GM21576 (cell line): ENCODE data around the gene PTGS1.
"Not testable (repeated sequence)": the region's sequence is repeated elsewhere in the genome, so short reads cannot be mapped to it uniquely, and the experiment has no call there.

Experiments used
- ATAC-seq: cut with Tn5 transposase; IDR thresholded peaks from one replicate; pipeline ENCODE4 v1.9.1; 2021; ENCODE audit warnings: mild to moderate bottlenecking, moderate library complexity; ENCODE audit not compliant: unreplicated experiment

The PTGS1 gene

GRCh38 chr9:122370869-122371755 is at the start of gene PTGS1:
Gene PTGS1, plus strand, starts transcription at chr9:122371024. Its CDS starts 61 bp downstream, at chr9:122371085.
- peak; percentile 62 for ATAC-seq

DNA sequence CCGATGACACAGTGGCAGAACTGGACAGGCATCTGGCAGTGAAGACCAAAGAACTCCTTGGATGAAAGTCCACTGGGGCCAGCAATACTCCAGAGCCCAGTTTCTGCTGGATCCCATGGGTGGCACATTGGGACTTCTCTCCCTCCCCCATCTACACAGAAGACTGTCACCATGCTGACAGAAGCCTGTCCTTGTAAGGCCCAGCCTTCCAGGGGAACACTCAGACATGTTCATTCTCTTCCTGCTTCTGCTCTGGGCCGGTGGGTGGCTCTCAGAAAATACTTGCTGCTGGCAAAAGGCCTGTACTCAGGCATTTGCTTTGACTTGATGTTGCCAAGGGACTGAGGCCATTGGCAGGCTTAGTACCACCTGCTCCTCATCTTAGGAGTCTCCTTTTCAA is 48.3 kb upstream of the PTGS1 start:
- ATAC-seq = no peak

DNA sequence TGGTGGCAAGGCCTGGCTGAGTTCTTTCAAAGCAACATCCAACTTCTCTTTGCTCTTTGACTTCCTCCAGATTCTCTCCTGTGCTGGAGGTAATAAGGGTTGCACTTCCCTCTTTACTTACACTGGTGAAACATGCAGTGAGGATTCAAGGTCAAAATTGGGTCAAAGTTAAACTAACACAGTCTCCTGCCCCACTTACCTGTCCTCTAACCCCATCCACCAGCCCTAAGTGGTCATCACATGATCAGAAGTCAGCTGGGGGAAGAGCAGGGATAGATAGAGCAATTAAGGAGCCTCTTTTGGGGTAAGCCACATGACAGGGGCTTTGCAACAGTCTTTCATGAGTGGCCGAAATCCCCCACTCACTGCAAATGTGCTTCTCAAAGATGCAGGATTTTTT is 46.2 kb upstream of the PTGS1 start:
- not testable (repeated sequence) for ATAC-seq

GRCh38 chr9:122325124-122325523 is 45.7 kb upstream of the PTGS1 start:
- no peak for ATAC-seq

- ATAC-seq = no peak
These were observed 43.6 kb upstream of the PTGS1 start for GRCh38 chr9:122327175-122327574.

GRCh38 chr9:122329597-122329996 is 41.2 kb upstream of the PTGS1 start:
- no peak for ATAC-seq

- not testable (repeated sequence) for ATAC-seq
These were observed 40.4 kb upstream of the PTGS1 start for GRCh38 chr9:122330466-122330865.

DNA sequence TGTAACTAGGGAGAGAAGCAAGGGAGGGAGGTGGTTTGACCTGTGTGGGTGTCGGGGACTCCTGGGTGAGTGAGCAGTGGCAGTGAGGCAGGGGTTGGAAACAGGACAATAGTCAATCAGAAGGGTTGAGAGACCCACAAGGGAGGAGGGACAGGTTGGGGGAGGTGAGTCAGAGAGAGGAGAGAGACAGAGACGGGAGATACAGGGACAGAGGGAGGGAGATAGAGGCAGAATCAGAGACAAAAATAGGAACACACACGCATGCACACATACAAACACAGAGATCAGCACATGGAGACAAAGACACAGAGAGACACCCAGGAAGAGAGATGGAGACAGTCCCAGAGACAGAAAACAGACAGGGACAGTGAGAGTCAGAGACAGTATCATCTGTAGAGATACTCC is 39.3 kb upstream of the PTGS1 start:
- no peak for ATAC-seq

- no peak for ATAC-seq
These were observed 38.7 kb upstream of the PTGS1 start for GRCh38 chr9:122332083-122332482.

GRCh38 chr9:122332644-122333043 is 38.2 kb upstream of the PTGS1 start:
- no peak for ATAC-seq

DNA sequence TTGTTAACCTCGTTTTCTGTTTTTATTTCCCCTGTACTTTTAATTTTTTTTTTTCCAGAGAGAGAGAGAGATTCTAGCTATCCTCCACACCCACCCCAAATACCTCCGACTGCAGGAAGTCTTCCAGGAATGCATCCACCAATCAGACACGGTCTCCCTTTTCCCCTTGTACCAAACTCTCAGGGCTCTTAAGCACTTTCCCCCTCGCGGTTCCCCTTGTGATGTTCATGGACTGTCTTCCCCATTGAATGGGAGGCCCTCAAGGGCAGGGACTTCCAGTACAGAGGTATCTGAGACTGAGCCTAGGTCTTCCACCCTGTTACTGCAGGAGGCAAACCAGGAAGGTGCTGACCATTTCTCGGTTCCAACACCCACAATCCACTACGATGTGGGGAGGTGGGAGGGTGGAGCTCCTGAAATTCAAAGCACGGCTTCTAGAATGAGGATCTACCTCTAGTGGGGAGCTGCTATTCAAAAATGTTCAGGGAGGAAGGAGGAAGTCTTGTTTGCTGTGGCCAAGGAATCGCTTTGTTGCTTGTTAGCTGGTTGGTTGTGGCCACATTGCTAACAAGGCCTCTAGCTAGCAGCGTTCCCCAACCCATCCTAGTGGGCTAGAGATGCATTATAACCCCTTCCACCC is 37.5 kb upstream of the PTGS1 start:
- no peak for ATAC-seq

DNA sequence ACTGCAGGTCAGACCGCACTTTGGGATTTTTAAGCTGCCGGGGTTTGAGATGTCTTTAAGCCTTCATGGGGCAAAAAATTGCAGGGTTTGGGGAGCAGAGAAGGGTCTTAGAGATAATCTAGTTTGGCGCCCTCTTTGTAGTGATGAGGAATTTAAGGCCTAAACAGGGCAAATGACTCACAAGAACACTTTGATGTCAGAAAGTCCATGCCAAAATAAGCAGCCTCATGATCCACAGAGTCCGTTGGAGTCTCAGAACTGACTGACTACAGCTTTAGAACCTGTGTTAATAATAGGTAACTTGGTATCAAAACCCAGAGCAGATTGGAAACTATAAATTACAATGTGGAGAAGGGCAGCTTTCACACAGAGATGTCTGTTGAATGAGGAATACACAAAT is 35.9 kb upstream of the PTGS1 start:
- ATAC-seq = no peak

GRCh38 chr9:122336189-122336588 is 34.6 kb upstream of the PTGS1 start:
- ATAC-seq = no peak

- ATAC-seq = no peak
These were observed 33.8 kb upstream of the PTGS1 start for GRCh38 chr9:122336866-122337555.

- ATAC-seq = no peak
These were observed 33.3 kb upstream of the PTGS1 start for GRCh38 chr9:122337556-122337929.

DNA sequence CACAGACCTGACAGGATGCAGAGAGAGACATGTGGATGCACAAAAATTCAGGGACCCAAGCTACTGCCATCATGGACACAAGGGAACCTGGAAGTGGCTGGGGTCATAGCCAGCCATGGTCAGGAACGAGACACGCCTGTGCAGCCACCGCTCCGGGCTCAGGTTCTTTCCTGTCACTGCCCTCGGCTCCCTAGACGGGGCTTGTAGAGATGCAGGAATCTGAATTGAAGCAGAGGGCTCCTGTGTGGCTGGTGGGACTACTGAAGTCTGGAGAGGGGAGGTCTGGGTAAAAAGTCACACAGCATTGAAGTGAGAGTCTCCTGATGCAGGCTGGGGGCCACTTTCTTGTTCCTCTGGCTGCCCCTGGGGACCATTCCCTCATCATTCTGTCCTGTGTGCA is 32.3 kb upstream of the PTGS1 start:
- ATAC-seq = no peak

DNA sequence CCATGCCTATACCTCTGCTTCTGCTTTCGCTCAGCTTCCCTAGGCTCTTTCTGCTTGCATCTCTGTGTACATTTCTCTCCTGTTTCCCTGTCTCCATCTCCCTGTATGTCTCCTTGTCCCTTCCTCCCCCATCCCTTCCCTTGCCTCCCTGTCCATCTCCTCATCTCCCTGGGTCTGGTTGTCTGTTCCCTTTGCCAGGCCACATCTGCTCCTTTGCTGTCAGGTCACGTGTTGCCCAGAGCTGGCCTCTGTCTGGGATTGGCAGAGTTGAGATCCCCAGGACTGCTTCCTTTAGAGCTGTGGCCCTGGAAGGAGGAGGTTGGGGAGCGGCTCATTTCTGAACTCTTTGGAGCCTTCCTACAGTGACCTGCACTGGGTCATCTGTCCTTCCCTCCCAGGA is 31.8 kb upstream of the PTGS1 start:
- ATAC-seq = no peak

DNA sequence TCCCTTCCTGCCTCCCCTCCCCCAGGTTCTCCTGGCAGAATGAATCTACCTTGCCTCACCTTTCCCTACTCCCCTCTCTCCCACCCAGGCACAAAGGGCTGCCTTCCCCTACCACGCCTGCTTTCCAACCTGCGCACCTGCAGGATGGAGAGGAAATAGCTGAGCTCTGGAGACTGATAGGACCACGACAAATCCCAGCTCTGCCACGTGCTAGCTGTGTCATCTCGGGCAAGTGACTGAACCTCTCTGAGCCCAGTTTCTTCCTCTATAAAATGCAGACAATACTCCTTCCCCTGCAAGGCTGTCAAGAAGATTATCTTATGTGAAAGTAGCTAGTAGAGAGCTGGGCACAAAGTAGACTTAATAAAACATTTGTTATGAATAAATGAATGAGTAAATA is 31.2 kb upstream of the PTGS1 start:
- no peak for ATAC-seq

DNA sequence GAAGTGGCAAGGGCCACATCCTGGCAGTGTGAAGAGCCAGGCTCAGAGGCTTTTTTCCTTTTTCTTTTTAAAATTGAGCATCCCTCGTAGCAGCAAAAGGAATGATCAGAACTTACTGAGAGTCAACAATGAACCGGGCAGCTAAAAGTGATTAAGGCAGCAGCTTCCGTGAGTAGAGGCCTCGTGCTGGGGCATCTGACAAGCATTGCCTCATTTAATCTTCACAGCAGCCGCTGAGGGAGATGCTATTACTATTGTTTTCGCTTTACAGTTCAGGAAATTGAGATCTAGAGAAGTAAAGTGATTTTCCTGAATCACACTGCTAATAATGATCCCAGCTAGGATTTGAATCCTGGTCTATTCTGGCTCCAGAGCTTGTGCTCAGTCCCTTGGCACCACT is 30.7 kb upstream of the PTGS1 start:
- ATAC-seq = no peak

GRCh38 chr9:122342323-122343050 is 28.3 kb upstream of the PTGS1 start:
- no peak for ATAC-seq
